Hematopoietic multipotent progenitor cell (in vitro differentiated cells): ENCODE results near the gene ZFP36L1. TPM values are rescaled to one million over a fixed set of nuclear protein-coding genes. Genes with fewer than 3 reads are reported as not detected.
"Not testable (repeated sequence)": the region's sequence is repeated elsewhere in the genome, so short reads cannot be mapped to it uniquely, and the experiment has no call there.

Source experiments
- DNase-seq, 3 donors: peaks; one replicate each; pipeline ENCODE4 v3.0.0-alpha.2; 2011 to 2015; ENCODE audit warnings: low read depth in 2 of 3, low spot score in 2 of 3
- total RNA-seq: library from RNA; depleted of rRNA; stranded (reverse); fragments of >200 nt; gene quantifications from one replicate; pipeline ENCODE4 v1.2.3, GENCODE V29; 2012

The ZFP36L1 gene
- total RNA-seq, 1 donor = 39.3 TPM

DNA sequence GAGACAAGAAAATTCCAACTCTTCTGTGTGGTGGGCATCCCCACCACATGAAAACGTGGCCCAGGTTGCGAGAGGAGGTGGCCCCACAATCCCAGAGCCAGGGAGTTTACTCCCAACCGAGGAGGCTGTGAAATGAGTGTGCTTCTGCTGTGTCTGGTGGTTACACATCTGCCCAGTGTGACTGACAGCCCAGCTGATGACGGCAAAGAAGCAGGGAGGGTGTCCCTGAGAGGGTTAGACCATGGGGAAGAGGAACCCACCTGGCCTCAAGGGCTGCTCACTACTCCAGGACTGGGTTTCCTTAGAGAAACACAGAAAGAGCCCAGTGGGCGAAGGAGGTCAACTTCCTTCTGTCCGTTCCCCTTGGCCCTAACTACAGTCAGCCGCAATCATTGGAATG lies 24.6 kb downstream of the ZFP36L1 start:
- DNase-seq = no peak

DNA sequence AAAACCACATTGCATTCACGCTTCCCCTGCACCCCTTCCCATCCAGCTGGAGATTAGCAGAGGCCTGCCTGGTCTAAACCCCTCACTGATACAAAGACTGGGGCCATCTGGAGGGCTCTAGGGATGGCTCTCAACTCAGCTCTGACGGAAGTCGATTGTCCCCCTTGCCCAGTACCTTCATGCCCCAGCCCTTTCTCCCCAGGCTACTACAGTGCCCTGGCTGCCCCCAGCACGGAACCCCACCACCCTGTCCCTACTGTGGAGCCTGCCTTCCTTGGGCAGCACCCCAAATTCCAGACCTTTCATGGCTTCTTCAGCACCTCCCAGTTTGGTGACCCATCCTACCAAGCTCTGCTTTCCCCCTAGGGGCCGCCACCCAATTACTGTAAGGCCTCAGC lies 25.6 kb downstream of the ZFP36L1 start:
- no peak for DNase-seq

DNA sequence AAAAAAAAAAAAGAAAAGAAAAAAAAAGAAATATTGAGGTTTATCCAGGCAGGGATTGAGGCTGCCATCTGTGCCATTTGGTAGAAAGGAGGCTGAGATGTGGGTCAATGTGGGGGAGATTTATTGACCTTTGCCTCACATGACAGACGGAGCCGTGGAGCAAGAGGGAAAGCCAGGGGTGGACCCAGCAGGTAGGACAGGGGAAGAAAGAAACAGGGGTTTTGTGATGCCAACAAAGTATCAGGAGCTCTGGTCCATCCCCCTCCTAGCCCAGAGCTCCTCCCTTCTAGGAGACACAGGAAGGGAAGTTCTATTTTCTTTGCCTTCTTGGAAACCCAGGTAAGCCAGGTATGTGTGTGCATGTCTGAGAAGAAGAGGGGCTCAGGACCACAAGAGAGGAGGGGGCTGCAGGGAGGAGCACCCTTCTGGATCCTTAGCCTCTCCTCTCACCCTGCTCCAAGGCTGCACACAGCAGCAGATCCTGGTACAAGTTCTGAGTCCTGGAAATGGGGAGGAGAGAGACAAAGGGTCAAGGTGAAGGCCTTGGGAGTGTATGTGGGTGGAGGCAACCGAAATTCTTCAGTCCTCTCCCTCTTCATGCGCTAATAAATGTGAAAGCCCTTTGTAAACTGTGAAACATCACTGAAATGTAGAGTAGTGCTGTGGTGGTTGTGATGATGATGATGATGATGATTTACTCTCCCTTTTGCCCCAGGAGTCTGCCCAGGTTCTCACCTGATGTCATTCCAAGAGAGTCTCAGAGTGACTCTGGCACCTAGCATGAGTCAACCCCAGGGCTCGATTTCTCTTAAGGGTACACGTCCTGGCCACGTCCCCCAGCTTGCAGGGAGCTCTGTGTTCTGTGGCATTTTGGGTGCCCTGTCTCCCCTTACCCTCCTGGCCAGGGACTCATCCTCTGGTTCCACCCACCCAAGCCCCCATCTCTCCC lies 26.3 kb downstream of the ZFP36L1 start:
- DNase-seq = no peak

DNA sequence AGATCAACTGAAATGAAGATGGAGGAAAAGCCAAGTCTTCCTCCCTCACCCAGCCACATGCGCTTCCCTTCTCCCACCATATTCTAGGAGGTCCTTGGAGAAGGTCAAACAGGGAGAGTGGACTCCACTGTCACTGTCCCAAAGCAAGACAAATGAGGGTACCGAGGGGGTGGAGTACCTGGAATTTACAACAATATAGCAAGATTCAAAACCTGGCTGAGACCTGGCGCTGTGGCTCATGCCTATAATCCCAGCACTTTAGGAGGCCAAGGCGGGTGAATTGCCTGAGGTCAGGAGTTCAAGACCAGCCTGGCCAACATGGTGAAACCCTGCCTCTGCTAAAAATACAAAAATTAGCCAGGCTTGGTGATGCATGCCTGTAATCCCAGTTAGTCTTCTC lies 29.0 kb downstream of the ZFP36L1 start:
- not testable (repeated sequence) for DNase-seq

DNA sequence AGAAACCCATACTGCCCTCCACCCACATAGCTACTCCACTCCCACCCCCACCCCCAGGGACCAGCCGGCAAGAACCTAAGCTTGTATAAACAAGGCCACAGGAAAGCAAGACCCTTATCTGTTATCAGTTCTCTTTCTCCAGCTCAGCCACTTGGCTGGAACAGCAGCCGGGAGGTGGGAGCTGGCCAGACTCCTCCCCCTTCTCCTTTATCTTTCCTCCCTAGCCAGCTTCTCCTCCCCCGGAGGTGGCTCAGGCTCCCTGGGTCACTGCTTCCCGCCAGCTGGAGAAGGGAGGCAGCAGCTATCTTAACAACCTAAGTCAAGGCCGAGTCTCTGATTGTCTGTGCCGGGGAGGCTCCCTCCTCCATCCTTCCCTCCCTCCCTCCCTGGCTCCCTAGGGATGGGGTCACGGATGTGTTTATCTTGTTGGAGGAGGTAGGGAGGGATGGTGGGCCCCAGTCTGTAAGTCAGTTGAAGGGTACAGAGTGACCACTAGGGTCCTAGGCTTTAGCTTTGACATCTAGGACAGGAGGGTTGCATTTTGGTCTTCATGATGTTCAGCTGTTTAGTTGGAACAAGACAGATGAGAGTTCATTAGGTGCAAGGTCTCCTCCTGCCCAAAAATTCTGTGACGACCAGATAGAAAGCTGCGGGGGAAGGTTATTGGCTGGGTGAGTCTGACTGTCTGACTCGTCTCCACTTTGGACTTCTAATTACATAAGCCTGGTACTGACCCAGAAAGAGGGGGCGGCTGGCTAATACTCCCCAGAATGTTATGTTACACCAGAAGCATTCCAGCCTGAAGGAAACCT lies 29.7 kb downstream of the ZFP36L1 start:
- no peak for DNase-seq

DNA sequence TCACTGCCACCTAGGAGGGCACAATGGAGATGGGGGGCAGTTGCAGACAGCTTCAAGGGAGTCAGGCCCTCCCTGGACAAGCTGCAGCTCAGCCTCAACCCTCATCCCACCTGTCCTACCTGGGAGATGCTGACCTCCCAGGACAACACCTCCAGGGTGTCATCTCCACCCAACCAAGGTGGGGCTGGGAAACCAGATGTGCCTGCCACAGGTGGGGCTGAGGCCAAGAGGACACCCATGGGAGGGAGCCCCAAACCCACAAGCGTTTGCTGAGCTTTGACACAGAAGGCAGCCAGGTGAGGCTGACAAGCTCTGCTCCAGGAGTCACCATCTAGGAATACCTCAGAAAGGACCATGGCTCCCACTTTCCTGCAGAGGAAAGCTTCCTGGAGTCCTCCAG lies 31.5 kb downstream of the ZFP36L1 start:
- no peak for DNase-seq

DNA sequence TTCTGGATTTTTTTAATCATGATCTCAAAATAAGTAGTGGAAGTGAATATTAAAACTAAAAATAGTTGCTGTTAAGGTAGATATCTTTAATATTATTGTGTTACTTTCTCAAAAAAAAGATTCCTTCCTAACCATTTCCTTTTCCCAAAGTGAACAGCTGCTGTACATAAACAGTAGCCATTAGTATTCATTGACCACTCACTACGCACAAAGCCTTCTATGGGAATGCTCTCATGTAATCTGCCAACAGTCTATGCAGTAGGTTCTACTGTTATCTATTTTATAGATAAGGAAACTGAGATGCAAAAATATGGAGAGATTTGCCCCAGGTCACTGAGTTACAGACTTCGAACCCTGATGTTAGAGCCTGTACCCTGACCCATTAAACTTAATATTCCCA lies 32.1 kb downstream of the ZFP36L1 start:
- no peak for DNase-seq

DNA sequence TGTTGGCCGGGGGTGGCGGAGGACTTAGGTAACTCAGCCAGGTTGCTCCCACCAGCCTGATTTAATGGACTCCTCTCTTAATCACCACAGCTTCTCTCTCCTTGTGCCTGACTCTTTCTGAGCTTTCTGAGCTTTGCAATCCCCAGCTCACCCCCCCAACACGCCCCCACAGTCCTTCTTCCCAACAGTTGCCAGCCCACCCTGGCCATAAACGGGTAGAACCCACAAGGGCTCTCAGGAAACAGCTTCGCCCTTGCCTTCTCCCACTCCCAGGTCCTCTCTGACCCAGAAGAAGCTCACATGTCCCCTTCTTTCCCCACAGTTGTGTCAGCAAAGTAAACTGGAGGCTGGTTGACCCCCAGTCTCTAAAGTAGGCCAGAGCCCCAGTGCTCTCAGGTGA lies 32.9 kb downstream of the ZFP36L1 start:
- DNase-seq = no peak

DNA sequence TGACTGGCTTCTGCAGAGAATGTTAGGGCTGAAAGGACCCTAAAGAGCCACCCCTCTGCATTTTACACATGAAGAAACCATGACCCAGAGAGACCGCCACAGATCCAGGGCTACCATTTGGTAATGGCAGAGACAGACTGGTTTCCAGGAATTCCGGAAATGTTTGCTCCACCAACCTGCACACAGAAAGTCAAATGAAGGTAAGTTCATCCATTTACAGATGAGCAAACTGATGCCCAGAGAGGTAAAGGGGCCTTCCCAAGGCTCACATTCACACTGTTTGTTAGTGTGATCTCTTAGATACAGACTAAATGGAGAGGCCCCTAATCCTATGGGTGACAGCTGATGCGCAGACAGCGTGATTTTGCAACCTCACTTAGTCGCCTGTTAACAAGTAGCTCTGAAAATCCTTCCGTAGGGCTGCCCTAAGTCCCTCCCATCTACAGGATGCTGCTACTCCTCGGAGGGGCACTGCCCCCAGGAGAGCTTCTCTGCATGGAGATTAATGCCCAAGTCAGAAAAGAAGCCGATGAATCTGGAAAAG lies 33.8 kb downstream of the ZFP36L1 start:
- no peak for DNase-seq

DNA sequence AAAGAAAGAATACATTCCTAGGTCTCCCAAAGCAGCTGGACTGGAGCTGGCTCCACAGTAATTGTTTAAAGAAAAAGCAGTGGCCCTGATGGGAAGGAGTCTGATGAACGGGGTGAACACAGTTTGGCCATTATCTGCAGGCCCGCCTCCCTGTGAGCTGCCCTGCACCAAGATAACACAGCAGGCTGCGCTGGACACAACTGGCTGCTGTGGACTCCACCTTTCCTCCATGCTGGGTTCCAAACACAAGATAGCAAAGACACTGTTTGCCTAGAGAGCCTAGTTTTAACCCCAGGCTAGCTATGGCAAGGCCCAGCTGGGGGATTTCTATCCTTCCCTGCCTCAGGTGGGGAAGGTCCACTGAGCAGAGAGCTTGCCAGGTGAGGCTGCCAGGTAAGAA lies 34.6 kb downstream of the ZFP36L1 start:
- no peak for DNase-seq

DNA sequence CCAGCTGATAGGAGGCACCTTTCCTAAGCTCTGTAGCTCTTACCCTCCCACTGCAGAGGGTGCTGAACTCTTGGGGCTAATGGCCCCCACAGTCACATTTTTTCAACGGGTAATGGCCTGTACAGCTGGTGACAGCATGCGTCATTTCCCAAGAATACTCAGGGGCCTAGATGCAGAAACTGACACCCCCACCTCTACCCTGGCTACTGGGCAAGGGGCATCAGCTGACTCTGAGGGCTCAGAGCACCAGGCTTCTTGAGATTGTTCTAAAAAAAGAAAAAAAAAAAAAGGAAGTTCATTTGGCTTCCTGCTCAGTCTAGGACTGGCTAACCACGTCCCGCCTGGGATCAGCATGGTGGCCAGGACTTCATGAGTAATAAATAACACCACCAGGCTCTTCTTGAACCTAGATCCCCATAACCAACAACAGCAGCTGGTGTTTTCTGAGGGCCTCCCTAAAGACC lies 35.2 kb downstream of the ZFP36L1 start:
- DNase-seq = peak in 2 of 3 donors; percentile 89 to 97

DNA sequence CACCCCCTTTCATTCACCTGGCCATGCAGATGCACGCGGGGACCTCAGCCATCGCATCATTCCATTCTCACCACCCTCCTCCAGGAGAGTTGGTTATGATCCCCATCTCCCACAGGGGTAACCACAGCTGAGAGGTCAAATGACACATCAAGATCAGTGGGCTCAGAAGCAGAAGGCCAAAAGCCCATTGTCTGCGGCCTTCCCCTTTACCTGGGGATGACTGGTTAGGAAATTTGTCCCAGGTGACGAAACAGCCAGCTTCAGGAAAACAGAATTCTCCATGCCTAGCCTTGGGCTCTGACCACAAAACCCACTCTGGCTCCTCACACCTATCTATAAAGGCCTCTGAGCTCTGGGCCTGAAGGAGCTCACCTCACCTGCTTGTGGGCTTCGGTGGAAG lies 36.1 kb downstream of the ZFP36L1 start:
- no peak for DNase-seq

DNA sequence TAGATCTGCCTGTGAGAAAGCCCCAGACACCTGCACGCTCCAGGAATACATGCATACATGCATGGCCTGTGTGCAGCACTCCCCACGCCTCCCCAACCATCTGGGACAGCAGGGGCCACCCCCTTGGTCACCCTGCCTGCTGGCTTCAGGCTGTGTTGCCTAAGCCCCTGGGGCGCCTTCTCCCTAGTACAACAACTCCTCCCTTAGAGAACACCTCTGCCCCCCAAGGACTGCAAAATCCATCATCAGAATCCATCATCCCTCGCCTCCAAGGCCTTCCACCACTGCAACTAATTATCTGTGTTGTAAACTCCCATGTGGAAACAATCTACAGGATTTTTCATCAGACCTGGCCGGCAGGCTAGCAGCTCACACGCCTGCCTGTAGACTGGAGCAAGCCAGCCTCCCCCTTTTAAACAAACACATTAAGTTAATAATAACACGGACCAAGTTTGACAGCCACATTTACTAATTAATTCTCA lies 36.8 kb downstream of the ZFP36L1 start:
- DNase-seq = no peak

DNA sequence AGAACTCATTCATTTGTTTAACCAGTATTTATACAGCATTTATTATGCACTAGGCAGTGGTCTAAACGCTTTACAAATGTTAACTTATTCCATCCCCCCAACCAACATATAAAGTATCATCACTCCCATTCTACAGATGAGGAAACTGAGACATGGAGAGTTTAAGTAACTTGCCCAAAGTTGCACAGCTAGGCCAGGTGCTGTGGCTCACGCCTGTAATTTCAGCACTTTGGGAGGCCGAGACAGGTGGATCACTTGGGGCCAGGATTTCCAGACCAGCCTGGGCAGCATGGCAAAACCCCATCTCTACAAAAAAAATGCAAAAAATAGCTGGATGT lies 37.9 kb downstream of the ZFP36L1 start:
- DNase-seq = no peak

DNA sequence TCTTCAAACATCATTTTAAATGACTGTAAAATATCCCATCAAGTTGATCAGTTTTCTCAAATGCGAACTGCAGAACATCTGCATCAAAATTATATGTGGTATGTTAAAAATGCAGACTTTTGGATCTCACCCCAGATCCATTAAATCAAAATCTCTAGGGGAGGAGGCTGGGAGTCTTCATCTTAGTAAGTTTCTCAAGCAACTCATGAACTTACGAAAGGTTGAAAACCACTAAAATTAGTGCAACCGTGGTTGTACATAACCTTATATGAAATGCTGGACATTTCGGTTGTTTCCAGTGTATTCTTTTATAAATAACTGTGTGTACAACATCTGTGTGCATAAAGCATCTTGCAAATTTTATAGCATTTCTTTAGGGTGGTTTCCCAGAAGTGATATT lies 39.2 kb downstream of the ZFP36L1 start:
- DNase-seq = no peak

DNA sequence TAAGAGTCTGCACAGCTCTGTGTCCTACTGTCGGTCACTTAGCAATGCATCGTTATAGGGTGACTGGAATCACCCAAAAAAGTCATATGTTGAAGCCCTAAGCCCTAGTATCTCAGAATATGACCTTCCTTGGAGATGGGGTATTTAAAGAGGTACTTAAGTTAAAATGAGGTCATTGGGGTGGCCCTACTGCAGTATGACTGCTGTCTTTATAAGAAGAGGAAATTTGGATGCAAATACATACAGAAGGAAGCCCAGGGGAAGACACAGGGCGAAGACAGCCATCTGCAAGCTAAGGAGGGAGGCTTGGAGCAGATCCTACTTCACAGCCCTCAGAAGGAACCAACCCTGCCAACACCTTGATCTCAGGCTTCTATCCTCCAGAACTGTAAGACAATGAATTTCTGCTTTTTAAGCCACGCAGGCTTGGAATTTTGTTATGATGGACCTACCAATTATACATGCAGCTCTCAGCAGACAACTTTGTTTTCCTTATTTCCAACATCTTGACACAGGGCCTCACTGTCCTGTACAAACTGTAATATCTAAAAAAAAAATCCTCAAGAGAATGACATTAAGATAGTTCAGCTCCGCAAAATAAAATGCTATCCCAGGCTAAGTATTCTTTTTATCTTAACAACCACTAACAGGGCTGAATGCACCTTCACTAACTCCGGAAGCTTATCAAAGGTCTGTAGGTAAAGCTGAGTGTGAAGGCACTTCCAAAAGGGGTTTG lies 40.4 kb downstream of the ZFP36L1 start:
- no peak for DNase-seq

DNA sequence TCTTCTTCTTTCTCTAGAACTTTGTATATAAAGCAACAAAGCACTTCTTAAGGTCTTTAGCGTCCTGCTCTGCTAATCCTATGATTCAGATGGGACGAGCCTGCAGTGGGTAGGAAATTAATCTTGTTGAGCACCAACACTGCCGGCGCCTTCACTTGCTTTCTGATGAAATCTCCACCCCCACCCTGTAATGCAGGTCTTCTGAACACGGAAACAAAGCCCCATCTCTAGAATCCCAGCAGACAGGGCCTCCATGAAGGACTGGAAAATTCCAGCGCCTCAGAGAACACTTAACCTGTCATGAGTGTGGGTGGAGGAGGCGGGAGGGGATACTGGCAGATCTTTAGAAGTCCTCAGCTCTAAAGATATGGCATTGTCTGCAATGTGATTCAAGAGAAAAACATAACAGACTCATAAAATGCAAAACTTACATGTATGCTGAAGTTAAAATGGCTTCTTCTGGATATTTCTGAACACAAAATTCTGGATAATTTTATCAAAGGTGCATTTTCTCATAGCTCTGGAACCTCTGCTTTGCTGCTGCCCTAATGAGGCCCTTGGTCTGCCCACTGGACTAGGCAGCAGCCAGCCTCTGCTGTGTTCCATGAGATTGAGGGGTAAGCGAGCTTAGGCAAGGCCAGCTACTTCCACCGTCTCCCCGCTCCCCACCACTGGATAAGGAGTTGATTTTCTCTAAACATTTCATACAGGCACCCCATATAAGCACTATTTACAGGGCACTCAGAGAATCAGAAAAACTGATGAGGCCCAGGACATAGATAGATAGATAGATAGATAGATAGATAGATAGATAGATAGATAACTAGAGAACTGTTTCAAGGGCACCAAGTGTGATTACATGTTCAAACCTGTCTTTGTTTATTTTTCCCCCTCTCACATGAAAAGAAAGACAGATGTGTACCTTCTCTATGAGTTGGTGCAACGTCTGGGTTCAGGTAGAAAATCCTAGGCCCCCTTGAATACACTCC lies 43.1 kb downstream of the ZFP36L1 start:
- no peak for DNase-seq

DNA sequence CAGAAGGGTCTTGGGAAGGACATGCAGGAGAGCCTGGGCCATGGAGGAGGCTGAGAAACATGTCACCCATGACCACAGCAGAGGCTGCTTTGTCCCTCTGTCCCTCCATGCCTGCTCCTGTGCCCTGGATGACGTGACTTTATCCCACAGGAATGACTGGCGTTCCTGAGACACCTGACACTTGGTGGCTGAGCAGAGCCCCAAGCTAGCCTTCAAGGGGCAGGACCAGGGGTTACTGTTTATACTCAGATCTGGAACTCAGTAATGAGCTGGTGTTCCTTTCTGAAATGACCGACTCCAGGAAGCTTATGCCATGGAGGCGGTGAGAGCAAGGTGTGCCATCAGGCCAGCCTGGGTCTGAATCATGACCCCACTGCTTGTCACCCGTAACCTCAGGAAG lies 44.2 kb downstream of the ZFP36L1 start:
- DNase-seq = no peak

DNA sequence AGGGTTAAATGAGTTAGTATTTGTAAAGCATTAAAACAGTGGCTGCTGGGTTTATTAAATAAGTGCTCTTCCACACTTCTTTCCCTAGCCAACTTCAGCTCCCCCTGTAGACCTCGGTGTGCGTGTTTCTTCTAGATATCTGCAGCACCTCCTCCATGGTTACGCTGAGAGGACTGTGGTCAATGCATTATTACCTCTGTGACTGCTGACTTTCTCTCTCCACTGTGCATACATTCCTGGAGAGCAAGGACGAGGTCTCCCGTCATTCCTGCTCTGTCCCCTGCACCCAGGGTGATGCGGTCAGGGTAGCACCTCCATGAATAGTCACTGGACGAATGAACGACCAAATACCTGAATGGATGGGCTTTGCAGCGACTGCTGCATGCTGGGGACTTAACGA lies 44.6 kb downstream of the ZFP36L1 start:
- DNase-seq = no peak

DNA sequence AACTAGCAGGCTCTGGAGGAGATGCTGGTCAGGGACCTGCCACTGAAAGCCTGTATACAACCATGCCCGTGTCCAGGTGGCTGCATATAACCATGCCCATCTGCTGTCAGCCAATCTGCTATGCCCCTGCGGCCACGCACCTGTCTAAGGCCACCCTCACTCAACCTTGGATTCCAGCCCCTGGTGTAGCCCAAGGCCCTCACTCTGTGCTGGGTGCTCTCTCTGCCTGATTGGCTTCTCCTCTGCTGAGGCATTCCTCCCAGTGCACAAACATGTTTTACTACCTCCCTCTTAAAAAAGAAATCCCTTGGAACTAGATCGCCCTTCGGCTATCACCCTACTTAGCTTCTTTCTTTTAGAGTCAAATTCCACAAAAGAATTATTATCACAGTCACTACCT lies 45.5 kb downstream of the ZFP36L1 start:
- DNase-seq = no peak
